ENCODE results near the gene DHCR24.

Gene DHCR24

GRCh38 chr1:54848134-54848948 is 38.7 kb downstream of the DHCR24 start:
- no peak for DNase-seq (ENCODE audit: extremely low read depth in 1 of 2, low read depth in 1 of 2)

DNA sequence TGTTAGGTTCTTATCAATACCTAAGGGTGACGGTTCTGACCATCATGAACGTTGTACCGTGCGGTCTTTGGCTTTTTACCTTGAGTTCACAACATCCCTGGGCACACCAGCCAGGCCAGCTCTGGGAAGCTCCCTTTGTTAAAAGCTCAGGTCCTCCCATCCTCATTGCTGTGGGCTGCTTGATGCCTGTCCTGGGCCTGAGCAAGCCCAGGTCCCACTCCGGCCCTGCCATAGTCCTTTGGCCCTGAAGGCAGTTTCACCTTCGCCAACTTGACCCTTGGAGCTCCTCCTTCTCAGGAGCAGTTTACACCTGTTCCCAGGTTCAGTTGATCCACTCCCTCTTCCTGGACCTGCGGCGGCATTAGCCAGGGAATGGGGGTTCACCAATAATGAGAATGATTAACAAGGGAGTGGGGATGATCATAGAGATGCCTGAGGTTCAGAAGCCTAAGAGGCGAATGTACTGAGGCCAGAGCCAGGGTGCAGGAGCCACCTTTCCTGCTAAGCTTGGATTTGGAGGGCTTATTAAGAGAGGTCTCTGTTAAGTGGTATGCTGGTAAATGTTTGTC is 40.2 kb downstream of the DHCR24 start:
- no peak for DNase-seq (ENCODE audit: extremely low read depth in 1 of 2, low read depth in 1 of 2)

DNA sequence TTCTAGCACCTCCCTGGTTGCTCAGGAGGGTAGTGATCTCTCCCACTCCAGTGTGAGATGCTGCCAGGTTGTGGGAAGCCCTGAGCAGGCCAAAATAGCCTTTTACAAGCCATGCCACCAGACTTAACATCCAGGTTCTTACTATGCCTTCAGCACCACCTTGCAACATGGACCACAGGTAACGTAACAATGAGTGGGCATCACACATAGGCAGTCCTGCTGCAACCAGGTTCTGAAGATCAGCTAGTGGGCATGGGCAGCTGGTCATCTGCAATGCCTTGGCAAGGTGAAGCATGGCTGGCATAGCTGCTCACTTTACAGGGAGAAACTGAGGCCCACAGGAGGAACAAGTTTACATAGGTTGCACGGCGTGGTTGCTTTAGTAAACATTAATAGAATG is 40.7 kb downstream of the DHCR24 start:
- no peak for DNase-seq (ENCODE audit: extremely low read depth in 1 of 2, low read depth in 1 of 2)

DNA sequence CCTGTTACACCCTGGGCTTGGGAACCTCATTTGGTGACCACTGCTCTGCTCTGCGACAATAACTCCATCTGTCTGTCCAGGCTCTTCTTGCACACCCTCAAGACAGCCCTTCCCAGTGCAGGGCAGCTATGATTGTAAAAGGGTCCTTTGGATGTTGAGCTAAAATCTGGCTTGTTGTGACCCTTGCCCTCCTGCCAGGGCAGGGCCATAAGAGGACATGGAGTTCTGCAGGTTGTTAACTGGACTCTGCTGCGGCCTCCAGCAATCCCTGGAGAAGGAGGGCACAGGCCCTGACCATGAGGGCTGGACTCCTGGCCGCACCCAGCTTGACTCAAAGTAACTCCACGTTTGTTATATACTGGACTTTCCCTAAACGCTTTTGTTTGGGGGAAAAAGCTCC is 41.2 kb downstream of the DHCR24 start:
- DNase-seq (ENCODE audit: extremely low read depth in 1 of 2, low read depth in 1 of 2), result no peak

DNA sequence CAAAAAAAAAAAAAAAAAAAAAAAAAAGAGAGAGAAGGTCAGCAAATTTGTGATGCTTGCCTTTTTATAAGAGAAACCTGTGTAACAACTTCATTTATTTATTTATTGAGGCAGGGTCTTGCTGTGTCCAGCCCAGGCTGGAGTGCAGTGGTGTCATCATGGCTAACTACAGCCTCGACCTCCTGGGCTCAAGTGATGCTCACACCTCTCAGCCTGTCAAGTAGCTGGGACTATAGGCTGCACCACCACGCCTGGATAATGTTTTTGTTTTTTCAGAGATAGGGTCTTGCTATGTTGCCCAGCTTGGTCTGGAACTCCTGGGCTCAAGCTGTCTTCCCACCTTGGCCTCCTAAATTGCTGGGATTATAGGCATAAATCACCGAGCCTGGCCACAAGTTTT is 42.4 kb downstream of the DHCR24 start:
- no peak for DNase-seq (ENCODE audit: extremely low read depth in 1 of 2, low read depth in 1 of 2)

DNA sequence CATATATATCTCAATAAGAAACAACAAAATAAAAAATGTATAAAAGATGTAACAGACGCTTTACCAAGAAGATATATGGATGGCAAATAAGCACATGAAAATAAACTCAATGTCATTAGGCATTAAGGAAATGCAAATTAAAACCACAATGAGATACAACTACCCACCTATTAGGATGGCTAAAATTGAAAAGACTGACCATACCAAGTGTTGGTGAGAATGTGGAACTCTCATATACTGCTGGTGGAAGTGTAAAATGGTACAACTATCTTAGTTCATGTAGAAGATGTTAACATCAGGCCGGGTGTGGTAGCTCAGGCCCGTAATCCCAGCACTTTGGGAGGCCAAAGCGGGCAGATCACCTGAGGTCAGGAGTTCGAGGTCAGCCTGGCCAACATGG is 43.5 kb downstream of the DHCR24 start:
- DNase-seq (ENCODE audit: extremely low read depth in 1 of 2, low read depth in 1 of 2), result no peak

DNA sequence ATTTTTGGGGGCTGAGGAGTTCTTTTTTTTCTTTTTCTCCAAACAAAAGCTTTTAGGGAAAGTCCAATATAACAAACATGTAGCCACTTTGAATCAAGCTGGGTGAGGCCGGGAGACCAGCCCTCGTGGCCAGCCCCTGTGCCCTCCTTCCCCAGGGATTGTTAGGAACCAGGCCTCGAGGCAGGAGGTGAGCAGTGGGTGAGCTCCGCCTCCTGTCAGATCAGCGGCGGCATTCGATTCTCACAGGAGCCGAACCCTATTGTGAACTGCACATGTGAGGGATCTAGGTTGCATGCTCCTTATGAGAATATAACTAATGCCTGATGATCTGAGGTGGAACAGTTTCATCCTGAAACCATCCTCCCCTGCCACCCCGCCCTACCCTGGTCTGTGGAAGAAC is 44.0 kb downstream of the DHCR24 start:
- DNase-seq (ENCODE audit: extremely low read depth in 1 of 2, low read depth in 1 of 2), result no peak

GRCh38 chr1:54842206-54842915 is 44.6 kb downstream of the DHCR24 start:
- DNase-seq (ENCODE audit: extremely low read depth in 1 of 2, low read depth in 1 of 2), result no peak

DNA sequence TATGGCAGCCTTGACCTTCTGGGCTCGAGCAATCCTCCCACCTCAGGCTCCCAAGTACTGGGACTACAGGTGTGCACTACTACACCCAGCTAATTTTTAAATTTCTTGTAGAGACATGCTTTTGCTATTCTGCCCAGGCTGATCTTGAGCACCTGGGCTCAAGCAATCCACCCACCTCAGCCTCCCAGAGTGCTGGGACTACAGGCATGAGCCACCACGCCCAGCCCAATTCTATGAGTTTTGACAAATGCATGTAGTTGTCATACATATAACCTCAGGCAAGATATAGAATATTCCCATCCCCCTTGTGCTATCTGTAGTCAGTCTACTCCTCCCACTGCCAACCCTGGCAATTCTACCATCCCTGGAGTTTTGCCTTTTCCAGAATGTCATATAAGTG is 47.2 kb downstream of the DHCR24 start:
- no peak for DNase-seq (ENCODE audit: extremely low read depth in 1 of 2, low read depth in 1 of 2)

DNA sequence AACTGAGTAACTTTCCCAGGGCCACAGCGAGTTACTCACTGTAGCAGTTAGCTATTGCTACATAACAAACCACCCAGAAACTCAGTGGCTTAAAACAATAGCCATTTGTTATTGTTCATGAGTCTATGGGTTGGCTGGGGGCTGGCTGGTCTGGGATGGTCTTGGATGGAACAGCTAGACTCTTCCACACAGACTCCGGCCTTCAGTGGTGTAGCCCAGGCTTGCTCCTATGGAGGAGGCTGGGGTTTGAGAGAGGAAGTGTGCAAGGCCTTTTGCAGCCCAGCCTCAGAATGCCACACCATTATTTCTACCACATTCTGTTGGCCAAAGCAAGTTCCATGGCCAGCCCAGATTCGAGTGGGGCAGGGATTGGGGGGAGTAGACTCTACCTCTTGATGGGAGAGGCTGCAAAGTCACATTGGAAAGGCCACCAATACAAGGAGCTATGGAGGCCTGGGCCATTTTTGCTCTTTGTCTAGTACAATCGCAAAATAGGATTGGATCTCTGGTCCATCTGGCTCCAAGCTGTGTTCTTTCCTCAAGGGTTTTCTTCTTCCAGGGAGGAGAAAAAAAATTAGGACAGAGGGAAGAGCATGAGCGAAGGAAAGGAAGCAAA is 48.3 kb downstream of the DHCR24 start:
- no peak for DNase-seq (ENCODE audit: extremely low read depth in 1 of 2, low read depth in 1 of 2)

- no peak for DNase-seq (ENCODE audit: extremely low read depth in 1 of 2, low read depth in 1 of 2)
These were observed 49.8 kb downstream of the DHCR24 start for GRCh38 chr1:54837002-54837853.

GRCh38 chr1:54836594-54836993 is 50.4 kb downstream of the DHCR24 start:
- no peak for DNase-seq (ENCODE audit: extremely low read depth in 1 of 2, low read depth in 1 of 2)

- no peak for DNase-seq (ENCODE audit: extremely low read depth in 1 of 2, low read depth in 1 of 2)
These were observed 51.0 kb downstream of the DHCR24 start for GRCh38 chr1:54835970-54836369.

- no peak for DNase-seq (ENCODE audit: extremely low read depth in 1 of 2, low read depth in 1 of 2)
These were observed 51.7 kb downstream of the DHCR24 start for GRCh38 chr1:54835131-54835898.

DNA sequence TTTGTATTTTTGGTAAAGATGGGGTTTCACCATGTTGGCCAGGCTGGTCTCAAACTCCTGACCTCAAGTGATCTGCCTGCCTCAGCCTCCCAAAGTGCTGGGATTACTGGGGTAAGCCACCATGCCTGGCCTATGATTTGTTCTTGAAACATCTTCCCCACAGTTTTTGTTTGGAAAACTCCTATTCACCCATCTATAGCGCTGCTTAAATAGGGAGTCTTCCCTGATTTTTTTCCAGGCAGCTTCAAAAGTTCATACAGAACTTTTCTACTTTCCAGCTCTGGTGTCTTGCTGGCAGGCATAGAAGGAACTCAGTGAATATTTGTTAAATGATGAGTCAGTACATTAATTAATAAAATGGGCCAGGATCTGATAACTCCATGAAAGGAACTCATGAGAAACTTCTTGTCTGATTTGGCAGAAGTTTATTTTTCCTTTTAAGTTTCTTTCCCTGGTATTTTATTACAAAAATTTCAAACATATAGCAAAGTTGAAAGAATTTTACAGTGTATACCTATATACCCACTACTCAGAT is 52.9 kb downstream of the DHCR24 start:
- no peak for DNase-seq (ENCODE audit: extremely low read depth in 1 of 2, low read depth in 1 of 2)

- DNase-seq (ENCODE audit: extremely low read depth in 1 of 2, low read depth in 1 of 2), result no peak
These were observed 53.9 kb downstream of the DHCR24 start for GRCh38 chr1:54833121-54833520.

DNA sequence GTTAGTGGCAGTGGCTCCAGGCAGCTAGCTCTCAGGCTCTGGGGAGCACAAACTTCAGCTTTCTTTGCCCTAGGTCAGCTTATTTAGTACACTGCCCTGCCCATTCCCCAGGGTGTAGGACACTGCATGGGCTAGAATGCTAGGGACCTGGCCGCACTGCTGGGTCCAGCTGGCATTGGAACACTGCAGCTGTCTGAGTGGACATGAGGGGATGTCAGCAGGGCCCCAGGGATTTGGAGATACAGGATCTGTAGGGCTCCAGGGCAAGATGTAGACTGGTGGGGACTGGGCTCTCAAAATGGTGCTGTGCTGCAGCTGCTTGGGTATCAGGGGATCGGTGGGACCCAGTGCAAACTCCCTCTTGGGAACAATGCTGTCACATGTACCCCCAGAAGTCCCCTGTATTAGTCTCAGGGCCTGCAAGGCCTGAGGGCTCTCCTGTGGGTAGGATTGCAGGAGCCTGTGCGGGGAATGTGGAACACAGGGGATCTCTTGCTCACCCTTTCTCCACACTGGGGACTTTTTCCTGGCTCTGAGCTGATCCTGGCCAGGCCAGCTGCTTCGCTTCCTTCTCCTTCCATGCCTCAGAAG is 60.7 kb downstream of the DHCR24 start:
- DNase-seq (ENCODE audit: extremely low read depth in 1 of 2, low read depth in 1 of 2), result no peak

DNA sequence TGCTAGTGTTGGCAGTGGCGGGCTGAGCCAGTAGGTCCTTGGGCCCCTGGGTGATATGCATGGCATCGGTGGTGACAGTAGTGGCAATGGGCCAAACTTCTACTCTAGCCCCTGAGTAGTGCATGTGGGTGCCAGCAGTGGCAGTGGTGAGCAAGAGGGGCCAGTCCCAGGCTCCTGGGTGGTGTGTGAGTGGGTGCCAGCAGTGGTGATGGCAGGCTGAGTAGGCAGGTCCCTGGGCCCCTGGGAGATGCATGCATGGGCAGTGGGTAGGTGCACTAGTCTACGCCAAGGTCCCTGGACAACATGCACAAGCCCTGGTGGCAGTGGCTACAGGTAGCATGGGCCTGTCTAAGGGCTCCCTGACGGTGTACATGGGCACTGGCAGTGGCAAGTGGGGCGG is 61.3 kb downstream of the DHCR24 start:
- no peak for DNase-seq (ENCODE audit: extremely low read depth in 1 of 2, low read depth in 1 of 2)

GRCh38 chr1:54823670-54824069 is 63.3 kb downstream of the DHCR24 start:
- no peak for DNase-seq (ENCODE audit: extremely low read depth in 1 of 2, low read depth in 1 of 2)
